ENCODE data around the gene UQCRC2. TPM values are rescaled to one million over a fixed set of nuclear protein-coding genes. Genes with fewer than 3 reads are reported as not detected.

The UQCRC2 gene
- total and polyA plus RNA-seq, 10 of the 15 experiments (the other 5 are each of a cell fraction or from before 2014, with no cell fraction given), result 256 to 563 (median 327) TPM

- TF ChIP-seq USF2 (IDR thresholded peaks at IDR 0.05; ENCODE audit: borderline replicate concordance, low read depth, low read length), result no peak
- TF ChIP-seq FOS (IDR thresholded peaks at IDR 0.05; ENCODE audit: borderline replicate concordance, extremely low read depth, insufficient read length), result no peak
Measured at GRCh38 chr16:21943571-21943970, 9.6 kb upstream of the UQCRC2 start (continued).

- ChIA-PET POLR2A (interaction anchor here (0.5 to 1.4 kb wide), 3 partner anchors 9 to 244 kb away, joined by 4 to 5 read pairs (median 4); no protein-coding TSS in a partner anchor), CTCF (interaction anchor here (0.7 to 2.1 kb wide), 10 partner anchors 9 to 1319 kb away, joined by 3 to 9 read pairs (median 3); no protein-coding TSS in a partner anchor), SMC1A (ENCODE audit: uncharacterized antibody, unreplicated experiment) (interaction anchor here (0.8 to 2.4 kb wide), 10 partner anchors 9 to 242 kb away, joined by 3 to 11 read pairs (median 5); no protein-coding TSS in a partner anchor), RAD21 (ENCODE audit: unreplicated experiment) (interaction anchor here (1.0 to 1.6 kb wide), 12 partner anchors 9 to 290 kb away, joined by 3 to 7 read pairs (median 4); no protein-coding TSS in a partner anchor)
- intact Hi-C loops (cut with micrococcal nuclease; ENCODE audit: unreplicated experiment) (no loop called here), in situ Hi-C loops (cut with MboI) (no loop called here)
- peaks cover 14% of the 10 kb centered on the region for H3K79me2 ChIP-seq (ENCODE audit: control insufficient read depth, insufficient read depth, low read length)
- H3K27me3 ChIP-seq (replicated peaks in 1 of 2; ENCODE audit: control insufficient read depth in 2 of 2, insufficient read depth in 2 of 2, low read length in 1 of 2), result no peaks in the 10 kb centered on the region
- H3K4me2 ChIP-seq (ENCODE audit: control insufficient read depth, insufficient read depth), result no peak overlapping the region
- BruUV-seq (replicated peaks), result no TSS peak
- H4K20me1 ChIP-seq (ENCODE audit: control insufficient read depth, insufficient read depth), result no peaks in the 10 kb centered on the region
- H3K36me3 ChIP-seq (ENCODE audit: control insufficient read depth in 2 of 2, insufficient read depth in 2 of 2, low read length in 1 of 2), result no peaks in the 10 kb centered on the region
- no peak overlapping the region for H3K4me3 ChIP-seq
- no peak overlapping the region for H3K27ac ChIP-seq (ENCODE audit: control insufficient read depth, insufficient read depth)
- H2AFZ ChIP-seq (ENCODE audit: control insufficient read depth, low read depth, low read length), result no peak overlapping the region
- ATAC-seq (peak; percentile 79), DNase-seq (ENCODE audit: low read depth, low spot score) (no peak), FAIRE-seq (peak; percentile 13)
- no peaks in the 10 kb centered on the region for H3K9me3 ChIP-seq (replicated peaks; ENCODE audit: control insufficient read depth, insufficient read depth, low read length)
- 65% methylated on average over 9 of the region's 9 CpGs for WGBS (ENCODE audit: insufficient coverage, insufficient replicate concordance, low lambda C conversion rate, missing lambda C conversion rate)
- H3K9ac ChIP-seq (ENCODE audit: control insufficient read depth, insufficient read depth, low read length), result no peak overlapping the region
- peaks cover 11% of the 10 kb centered on the region; the same call in 1 of the 2 replicates for H3K4me1 ChIP-seq (ENCODE audit: control insufficient read depth, insufficient read depth, low read length)
- TF ChIP-seq SUPT20H (IDR thresholded peaks at IDR 0.05; ENCODE audit: borderline replicate concordance, control insufficient read depth, low read depth, low read length) (no peak), PAX5 (IDR thresholded peaks at IDR 0.05; ENCODE audit: borderline replicate concordance, low read depth, low read length) (no peak), JUNB (IDR thresholded peaks at IDR 0.05) (peak; percentile 43), STAT3 (IDR thresholded peaks at IDR 0.05; ENCODE audit: low read depth, low read length) (no peak), HSF1 (IDR thresholded peaks at IDR 0.05; ENCODE audit: low read depth, low read length) (no peak), ASH2L (IDR thresholded peaks at IDR 0.05; ENCODE audit: borderline replicate concordance, low read depth) (no peak), CHD2 (IDR thresholded peaks at IDR 0.05; ENCODE audit: borderline replicate concordance, low read depth, low read length) (no peak), IKZF2 (IDR thresholded peaks at IDR 0.05) (peak; percentile 37 to 49; a peak in 2 of 4 replicates), E2F4 (IDR thresholded peaks at IDR 0.05; ENCODE audit: low read depth, low read length) (no peak), SP1 (IDR thresholded peaks at IDR 0.05; ENCODE audit: low read depth, low read length) (no peak), GATAD2B (conservative IDR thresholded peaks at IDR 0.05; ENCODE audit: low read depth) (no peak), TCF12 (IDR thresholded peaks at IDR 0.05; ENCODE audit: low read depth, low read length) (no peak)
Measured at GRCh38 chr16:21946889-21947635, 6.1 kb upstream of the UQCRC2 start.
